C4-2B (cell line): ENCODE data around the gene TBC1D10A.

Source experiments
- ZFX ChIP-seq: fragments of 450-650 bp; IDR thresholded peaks from 2 replicates; pipeline ENCODE4 v1.6.1; 2017
- TF ChIP-seq, protein P1 (sequence below): fragments of 450-650 bp; conservative IDR thresholded peaks from 2 replicates; pipeline ENCODE4 v1.5.1; 2017; ENCODE audit warnings: mild to moderate bottlenecking

GRCh38 chr22:30273711-30274436, 52.9 kb downstream of the TBC1D10A start:
- TF ChIP-seq, protein P1, sequence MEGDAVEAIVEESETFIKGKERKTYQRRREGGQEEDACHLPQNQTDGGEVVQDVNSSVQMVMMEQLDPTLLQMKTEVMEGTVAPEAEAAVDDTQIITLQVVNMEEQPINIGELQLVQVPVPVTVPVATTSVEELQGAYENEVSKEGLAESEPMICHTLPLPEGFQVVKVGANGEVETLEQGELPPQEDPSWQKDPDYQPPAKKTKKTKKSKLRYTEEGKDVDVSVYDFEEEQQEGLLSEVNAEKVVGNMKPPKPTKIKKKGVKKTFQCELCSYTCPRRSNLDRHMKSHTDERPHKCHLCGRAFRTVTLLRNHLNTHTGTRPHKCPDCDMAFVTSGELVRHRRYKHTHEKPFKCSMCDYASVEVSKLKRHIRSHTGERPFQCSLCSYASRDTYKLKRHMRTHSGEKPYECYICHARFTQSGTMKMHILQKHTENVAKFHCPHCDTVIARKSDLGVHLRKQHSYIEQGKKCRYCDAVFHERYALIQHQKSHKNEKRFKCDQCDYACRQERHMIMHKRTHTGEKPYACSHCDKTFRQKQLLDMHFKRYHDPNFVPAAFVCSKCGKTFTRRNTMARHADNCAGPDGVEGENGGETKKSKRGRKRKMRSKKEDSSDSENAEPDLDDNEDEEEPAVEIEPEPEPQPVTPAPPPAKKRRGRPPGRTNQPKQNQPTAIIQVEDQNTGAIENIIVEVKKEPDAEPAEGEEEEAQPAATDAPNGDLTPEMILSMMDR = no peak
- TF ChIP-seq ZFX = no peak
